ENCODE data around the gene SPINT4.
"Not testable (repeated sequence)": the region's sequence is repeated elsewhere in the genome, so short reads cannot be mapped to it uniquely, and the experiment has no call there.

SPINT4 gene

DNA sequence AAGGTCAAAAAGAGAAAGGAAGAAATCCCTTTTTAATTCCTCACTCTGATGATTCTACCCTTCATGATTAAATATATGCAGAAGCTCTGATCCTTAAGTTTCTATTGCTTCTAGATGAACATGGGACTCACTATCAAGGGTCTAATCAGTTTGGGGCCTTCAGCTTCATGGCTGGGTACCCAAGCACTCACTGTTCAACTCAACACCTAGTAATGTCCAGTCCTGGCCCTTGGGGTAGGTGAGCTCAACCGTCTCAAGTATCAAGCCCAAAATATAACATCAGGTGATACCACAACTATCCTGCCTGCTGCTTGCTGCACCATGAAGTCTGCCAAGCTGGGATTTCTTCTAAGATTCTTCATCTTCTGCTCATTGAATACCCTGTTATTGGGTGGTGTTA, at the start of gene SPINT4:
TSS of gene SPINT4 (plus strand) at position 301 of the 400 bp plus-strand sequence. CDS start at position 322, 21 bp downstream.
- H3K27ac Mint-ChIP-seq: no peak within 1 kb of the TSS
- H3K36me3 Mint-ChIP-seq (ENCODE audit: low read depth): no peaks in the 10 kb centered on the region

DNA sequence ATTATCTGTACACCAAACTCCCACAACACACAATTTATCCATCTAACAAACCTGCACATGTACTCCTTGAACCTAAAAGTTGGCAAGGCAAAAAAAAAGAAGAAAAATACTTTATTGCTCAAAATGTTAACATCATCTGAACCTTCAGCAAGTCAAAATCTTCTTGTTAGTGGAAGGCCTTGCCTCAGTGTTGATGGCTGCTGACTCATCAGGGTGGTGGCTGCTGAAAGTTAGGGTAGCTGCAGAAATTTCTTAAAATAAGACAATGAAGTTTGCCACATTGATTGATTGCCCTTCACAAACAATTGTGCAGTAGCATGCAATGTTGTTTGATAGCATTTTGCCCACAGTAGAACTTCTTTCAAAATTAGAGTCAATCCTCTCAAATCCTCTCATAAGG, 49.4 kb upstream of the SPINT4 start:
- no peaks in the 10 kb centered on the region for H3K4me1 Mint-ChIP-seq (ENCODE audit: low read depth)
- H3K27me3 Mint-ChIP-seq: peaks cover 44% of the 10 kb centered on the region
- no peak overlapping the region for H3K4me3 Mint-ChIP-seq
- DNase-seq: no peak
- no peaks in the 10 kb centered on the region for H3K36me3 Mint-ChIP-seq (ENCODE audit: low read depth)
- peaks cover 16% of the 10 kb centered on the region for H3K9me3 Mint-ChIP-seq
- no peak overlapping the region for H3K27ac Mint-ChIP-seq

More for the DNA sequence above, at the start of gene SPINT4:
- H3K27me3 Mint-ChIP-seq: peaks cover 74% of the 10 kb centered on the region
- peaks cover 3% of the 10 kb centered on the region for H3K4me1 Mint-ChIP-seq (ENCODE audit: low read depth)
- DNase-seq: no peak
- H3K4me3 Mint-ChIP-seq: no peak within 1 kb of the TSS
- peaks cover 3% of the 10 kb centered on the region for H3K9me3 Mint-ChIP-seq

DNA sequence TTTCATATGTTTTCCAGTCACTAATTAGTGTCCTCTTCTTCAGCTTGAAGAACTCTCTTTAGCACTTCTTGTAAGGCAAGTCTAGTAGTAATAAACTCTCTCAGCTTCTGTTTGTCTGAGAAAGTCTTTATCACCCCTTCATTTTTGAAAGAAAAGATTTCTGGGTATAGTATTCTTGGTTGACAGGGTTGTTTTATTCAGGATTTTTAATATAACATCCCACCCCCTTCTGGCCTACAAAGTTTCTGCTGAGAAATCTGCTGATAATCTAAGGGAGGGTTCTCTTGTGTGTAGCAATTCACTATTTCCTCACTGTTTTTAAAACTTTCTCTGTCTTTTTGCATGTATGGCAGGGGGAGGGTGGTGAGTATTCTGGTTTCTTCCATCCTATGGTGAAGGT, 42.5 kb upstream of the SPINT4 start:
- H3K36me3 Mint-ChIP-seq (ENCODE audit: low read depth): no peaks in the 10 kb centered on the region
- no peaks in the 10 kb centered on the region for H3K4me1 Mint-ChIP-seq (ENCODE audit: low read depth)
- no peak for DNase-seq
- peaks cover 24% of the 10 kb centered on the region for H3K27me3 Mint-ChIP-seq
- no peak overlapping the region for H3K27ac Mint-ChIP-seq
- no peak overlapping the region for H3K4me3 Mint-ChIP-seq
- peaks cover 27% of the 10 kb centered on the region for H3K9me3 Mint-ChIP-seq

DNA sequence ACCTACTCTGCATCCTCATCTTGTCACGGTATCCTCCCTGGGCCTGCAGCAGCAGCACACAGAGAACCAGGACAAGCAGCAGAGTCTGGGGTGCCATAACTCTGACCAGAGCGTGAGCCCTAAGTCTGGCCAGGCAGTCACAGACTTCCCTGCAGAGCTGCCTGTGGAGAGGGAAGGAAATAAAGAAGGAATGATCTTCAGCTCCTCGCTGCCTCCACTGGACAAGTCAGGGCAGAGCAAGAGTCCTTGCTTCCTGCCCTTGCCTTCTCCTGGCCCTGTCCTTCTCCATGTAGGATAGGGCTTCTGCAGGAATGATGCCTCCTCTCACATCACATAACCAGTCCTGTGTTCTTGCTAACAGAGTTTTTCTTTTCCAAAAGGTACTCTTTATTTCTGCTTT, 36.3 kb upstream of the SPINT4 start:
- Mint-ChIP-seq H3K4me1 (ENCODE audit: low read depth) (no peaks in the 10 kb centered on the region), H3K4me3 (no peak overlapping the region), H3K27ac (no peak overlapping the region), H3K9me3 (peaks cover 1% of the 10 kb centered on the region), H3K27me3 (peaks cover 29% of the 10 kb centered on the region), H3K36me3 (ENCODE audit: low read depth) (no peaks in the 10 kb centered on the region)
- no peak for DNase-seq

DNA sequence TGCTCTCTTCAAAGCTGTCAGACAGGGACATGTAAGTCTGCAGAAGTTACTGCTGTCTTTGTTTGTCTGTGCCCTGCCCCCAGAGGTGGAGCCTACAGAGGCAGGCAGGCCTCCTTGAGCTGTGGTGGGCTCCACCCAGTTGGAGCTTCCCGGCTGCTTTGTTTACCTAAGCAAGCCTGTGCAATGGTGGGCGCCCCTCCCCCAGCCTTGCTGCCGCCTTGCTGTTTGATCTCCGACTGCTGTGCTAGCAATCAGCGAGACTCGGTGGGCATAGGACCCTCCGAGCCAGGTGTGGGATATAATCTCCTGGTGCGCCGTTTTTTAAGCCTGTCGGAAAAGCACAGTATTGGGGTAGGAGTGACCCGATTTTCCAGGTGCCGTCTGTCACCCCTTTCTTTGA, 28.8 kb upstream of the SPINT4 start:
- not testable (repeated sequence) for DNase-seq; H3K36me3 Mint-ChIP-seq (ENCODE audit: low read depth); H3K4me1 Mint-ChIP-seq (ENCODE audit: low read depth); H3K27ac Mint-ChIP-seq; H3K9me3 Mint-ChIP-seq; H3K4me3 Mint-ChIP-seq
- H3K27me3 Mint-ChIP-seq: peaks cover 42% of the 10 kb centered on the region

DNA sequence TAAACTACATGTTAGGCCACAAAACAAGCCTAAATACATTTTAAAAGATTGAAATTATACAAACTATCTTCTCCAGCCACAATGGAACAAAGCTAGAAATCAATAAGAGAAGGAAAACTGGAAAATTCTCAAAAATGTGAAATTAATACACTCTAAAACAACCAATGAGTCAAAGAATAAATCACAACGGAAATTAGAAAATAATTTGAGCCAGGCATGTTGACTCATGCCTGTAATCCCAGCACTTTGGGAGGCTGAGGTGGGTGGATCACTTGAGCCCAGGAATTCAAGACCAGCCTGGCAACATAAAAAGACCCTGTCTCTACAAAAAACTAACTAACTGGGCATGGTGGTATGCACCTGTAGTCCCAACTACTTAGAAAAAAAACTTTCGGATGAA, 26.7 kb upstream of the SPINT4 start:
- no peaks in the 10 kb centered on the region for H3K4me1 Mint-ChIP-seq (ENCODE audit: low read depth)
- H3K9me3 Mint-ChIP-seq: no peaks in the 10 kb centered on the region
- no peak overlapping the region for H3K4me3 Mint-ChIP-seq
- H3K27ac Mint-ChIP-seq: no peak overlapping the region
- no peak for DNase-seq
- peaks cover 42% of the 10 kb centered on the region for H3K27me3 Mint-ChIP-seq
- no peaks in the 10 kb centered on the region for H3K36me3 Mint-ChIP-seq (ENCODE audit: low read depth)

DNA sequence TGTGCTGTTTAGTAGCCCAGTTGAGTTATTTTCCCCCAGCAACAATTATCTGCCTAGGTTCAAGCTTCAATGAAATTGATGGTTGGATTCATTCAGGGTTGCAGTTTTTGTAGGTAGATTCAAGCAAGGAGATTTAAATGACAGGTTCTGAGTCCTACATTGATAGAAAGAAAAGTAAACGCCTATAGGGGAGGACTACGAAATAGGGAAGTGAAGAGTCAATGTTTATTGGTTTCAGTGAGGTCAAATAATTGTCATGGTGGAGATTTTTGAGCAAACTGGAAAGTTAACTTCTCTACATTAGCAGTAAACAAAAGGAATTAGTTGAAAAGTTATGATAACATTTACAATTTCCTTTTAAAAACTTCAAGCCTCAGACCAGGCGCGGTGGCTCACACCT, 21.0 kb upstream of the SPINT4 start:
- no peaks in the 10 kb centered on the region for H3K4me1 Mint-ChIP-seq (ENCODE audit: low read depth)
- H3K36me3 Mint-ChIP-seq (ENCODE audit: low read depth): no peaks in the 10 kb centered on the region
- no peak overlapping the region for H3K27ac Mint-ChIP-seq
- H3K9me3 Mint-ChIP-seq: no peaks in the 10 kb centered on the region
- no peak for DNase-seq
- peaks cover 35% of the 10 kb centered on the region for H3K27me3 Mint-ChIP-seq
- no peak overlapping the region for H3K4me3 Mint-ChIP-seq

DNA sequence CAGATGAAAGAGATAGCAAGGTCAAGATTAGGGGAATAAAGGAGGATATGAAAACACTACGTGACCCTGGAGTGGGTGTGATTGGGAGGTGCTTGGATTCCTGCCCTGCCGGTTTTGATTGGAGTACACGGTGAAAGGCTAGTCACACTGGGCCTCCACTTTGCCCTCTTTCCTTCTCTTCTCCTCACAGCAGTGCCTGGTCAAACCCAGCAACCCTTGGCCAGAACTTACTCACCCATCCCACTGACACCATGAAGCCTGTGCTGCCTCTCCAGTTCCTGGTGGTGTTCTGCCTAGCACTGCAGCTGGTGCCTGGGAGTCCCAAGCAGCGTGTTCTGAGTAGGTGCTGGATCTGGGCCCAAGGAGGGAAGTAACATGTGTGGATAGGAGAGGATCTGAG, 20.3 kb upstream of the SPINT4 start, which contains the start of gene WFDC13:
TSS of gene WFDC13 (plus strand) at position 166 of the 400 bp plus-strand sequence. CDS start at position 252, 86 bp downstream.
- Mint-ChIP-seq H3K36me3 (ENCODE audit: low read depth) (no peaks in the 10 kb centered on the region), H3K27me3 (peaks cover 37% of the 10 kb centered on the region), H3K9me3 (no peaks in the 10 kb centered on the region), H3K4me3 (no peak within 1 kb of the TSS), H3K27ac (no peak within 1 kb of the TSS), H3K4me1 (ENCODE audit: low read depth) (no peaks in the 10 kb centered on the region)
- no peak for DNase-seq

DNA sequence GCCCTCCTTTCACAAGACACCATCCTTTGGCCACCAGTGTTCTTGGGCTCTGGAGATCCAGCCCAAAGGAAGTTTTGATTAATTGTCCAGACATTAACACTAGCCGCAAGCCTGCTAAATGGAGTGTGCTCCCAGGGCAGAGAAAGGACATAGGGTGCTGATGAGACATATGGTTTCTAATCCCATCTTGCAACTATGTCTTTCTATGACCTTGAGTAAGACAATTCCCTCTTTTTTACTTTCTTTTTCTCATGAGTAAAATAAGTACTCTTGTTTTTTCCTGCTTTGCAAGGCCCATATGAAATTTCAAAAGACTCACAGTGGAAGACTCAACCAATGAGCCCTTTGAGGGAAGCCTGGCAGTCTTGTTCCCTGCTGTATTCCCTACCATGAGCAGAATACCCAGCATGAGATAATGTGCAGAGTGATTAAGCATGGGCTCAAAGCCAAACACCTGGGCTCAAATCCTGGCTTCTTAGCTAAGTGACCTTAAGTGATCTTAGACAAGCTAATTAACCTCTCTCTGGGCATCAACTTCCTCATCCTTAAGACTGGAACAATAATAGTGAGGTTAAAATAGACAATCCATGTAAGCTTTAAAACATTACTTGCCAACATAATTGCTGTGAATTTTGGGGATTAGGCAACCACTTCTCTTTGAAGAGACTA, 17.0 kb upstream of the SPINT4 start, which contains the start of gene WFDC10B:
TSS of gene WFDC10B (minus strand) at position 51 of the 669 bp plus-strand sequence. CDS start 19,027 bp downstream, outside the sequence.
- no peaks in the 10 kb centered on the region for H3K4me1 Mint-ChIP-seq (ENCODE audit: low read depth)
- H3K36me3 Mint-ChIP-seq (ENCODE audit: low read depth): no peaks in the 10 kb centered on the region
- H3K27me3 Mint-ChIP-seq: peaks cover 52% of the 10 kb centered on the region
- no peaks in the 10 kb centered on the region for H3K9me3 Mint-ChIP-seq
- H3K4me3 Mint-ChIP-seq: no peak within 1 kb of the TSS
- no peak within 1 kb of the TSS for H3K27ac Mint-ChIP-seq
- DNase-seq: no peak

DNA sequence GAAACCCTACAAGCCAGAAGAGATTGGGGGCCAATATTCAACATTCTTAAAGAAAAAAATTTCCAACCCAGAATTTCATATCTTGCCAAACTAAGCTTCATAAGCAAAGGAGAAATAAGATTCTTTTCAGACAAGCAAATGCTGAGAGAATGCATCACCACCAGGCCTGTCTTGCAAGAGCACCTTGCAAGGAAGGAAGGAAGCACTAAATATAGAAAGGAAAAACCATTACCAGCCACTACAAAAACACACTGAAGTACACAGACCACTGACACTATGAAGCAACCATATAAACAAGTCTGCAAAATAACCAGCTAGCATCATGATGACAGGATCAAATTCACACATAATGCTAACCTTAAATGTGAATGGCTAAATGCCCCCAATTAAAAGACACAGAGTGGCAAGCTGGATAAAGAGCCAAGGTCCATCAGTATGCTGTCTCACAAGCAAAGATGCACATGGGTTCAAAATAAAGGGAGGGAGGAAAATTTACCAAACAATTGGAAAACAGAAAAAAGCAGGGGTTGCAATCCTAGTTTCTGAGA, 5.9 kb upstream of the SPINT4 start:
- H3K4me1 Mint-ChIP-seq (ENCODE audit: low read depth); H3K4me3 Mint-ChIP-seq; H3K27ac Mint-ChIP-seq; H3K9me3 Mint-ChIP-seq; DNase-seq; H3K36me3 Mint-ChIP-seq (ENCODE audit: low read depth): not testable (repeated sequence)
- H3K27me3 Mint-ChIP-seq: peaks cover 62% of the 10 kb centered on the region

DNA sequence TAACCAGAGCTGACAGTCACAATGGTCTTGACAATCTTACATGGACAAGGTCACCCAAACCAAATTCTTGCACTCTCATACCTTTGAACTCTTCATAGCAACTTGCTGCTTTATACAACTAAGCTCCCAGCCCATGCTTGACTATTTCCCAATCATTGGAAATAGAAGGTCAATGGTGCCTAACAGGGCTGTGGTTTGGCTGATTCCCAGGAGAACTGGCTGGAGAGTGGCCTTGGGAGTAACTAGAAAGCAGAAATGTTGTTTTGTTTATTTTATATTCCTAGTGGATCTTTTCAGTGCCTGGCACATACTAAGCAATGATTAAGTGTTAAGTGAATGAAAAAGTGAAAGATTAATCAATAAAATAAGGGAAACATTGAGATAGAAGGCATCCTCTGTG, 3.0 kb downstream of the SPINT4 start:
- Mint-ChIP-seq H3K36me3 (ENCODE audit: low read depth) (no peaks in the 10 kb centered on the region), H3K4me3 (no peak overlapping the region), H3K9me3 (no peaks in the 10 kb centered on the region), H3K27me3 (peaks cover 68% of the 10 kb centered on the region), H3K4me1 (ENCODE audit: low read depth) (peaks cover 7% of the 10 kb centered on the region), H3K27ac (no peak overlapping the region)
- no peak for DNase-seq

DNA sequence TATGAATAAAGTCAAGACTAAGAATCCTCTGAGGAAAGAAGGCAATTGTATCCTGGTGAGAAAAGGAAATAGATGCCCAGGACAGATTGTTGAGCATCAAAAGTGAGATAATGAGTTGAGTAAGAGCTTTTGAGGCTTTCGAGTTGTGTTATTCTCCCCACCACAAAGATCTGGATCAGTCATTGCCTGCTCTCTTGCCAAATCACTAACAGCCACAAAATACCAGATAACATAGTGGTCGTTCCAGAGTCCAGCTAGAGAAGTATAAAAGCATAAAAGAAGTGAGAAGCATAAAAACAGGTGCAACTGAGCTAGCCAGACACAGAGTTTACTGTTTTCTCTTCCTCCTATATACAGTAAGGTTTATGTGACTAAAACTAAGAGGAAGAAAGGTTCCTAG, 4.9 kb downstream of the SPINT4 start:
- H3K4me3 Mint-ChIP-seq: no peak overlapping the region
- peaks cover 10% of the 10 kb centered on the region for H3K9me3 Mint-ChIP-seq
- peaks cover 7% of the 10 kb centered on the region for H3K4me1 Mint-ChIP-seq (ENCODE audit: low read depth)
- no peak overlapping the region for H3K27ac Mint-ChIP-seq
- no peaks in the 10 kb centered on the region for H3K36me3 Mint-ChIP-seq (ENCODE audit: low read depth)
- no peak for DNase-seq
- H3K27me3 Mint-ChIP-seq: peaks cover 74% of the 10 kb centered on the region

DNA sequence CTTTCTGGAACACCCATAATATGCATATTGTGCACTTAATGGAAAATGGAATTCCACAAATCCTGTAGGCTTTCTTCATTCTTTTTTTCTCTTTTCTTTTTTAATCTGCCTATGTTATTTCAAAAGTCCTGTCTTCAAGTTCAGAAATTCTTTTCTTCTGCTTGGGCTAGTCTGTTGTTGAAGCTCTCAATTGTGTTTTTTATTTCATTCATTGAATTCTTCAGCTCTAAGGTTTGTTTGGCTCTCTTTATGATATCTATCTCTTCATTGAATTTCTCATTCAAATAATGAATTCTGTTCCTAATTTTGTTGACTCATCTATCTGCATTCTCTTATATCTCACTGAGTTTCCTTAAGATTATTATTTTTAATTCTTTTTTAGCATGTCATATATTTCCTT, 10.1 kb downstream of the SPINT4 start:
- Mint-ChIP-seq H3K27me3 (peaks cover 69% of the 10 kb centered on the region), H3K4me3 (no peak overlapping the region), H3K36me3 (ENCODE audit: low read depth) (no peaks in the 10 kb centered on the region), H3K27ac (no peak overlapping the region), H3K9me3 (peaks cover 23% of the 10 kb centered on the region), H3K4me1 (ENCODE audit: low read depth) (peaks cover 2% of the 10 kb centered on the region)
- DNase-seq: no peak

DNA sequence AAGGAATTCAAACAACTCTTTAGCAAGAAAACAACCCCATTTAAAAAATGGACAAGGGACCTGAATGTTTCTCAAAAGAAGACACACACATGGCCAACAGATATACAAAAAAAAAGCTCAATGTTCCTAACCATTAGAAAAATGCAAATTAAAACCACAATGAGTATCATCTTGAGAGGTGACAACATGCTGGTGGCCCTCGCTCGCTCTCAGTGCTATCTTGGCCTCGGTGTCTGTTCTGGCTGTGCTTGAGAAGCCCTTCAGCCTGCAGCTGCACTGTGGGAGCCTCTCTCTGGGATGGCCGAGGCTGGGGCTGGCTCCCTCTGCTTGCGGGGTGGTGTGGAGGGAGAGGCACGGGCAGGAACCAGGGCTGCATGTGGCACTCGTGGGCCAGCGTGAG, 13.4 kb downstream of the SPINT4 start:
- no peaks in the 10 kb centered on the region for H3K36me3 Mint-ChIP-seq (ENCODE audit: low read depth)
- no peak overlapping the region for H3K27ac Mint-ChIP-seq
- DNase-seq: no peak
- H3K9me3 Mint-ChIP-seq: peaks cover 23% of the 10 kb centered on the region
- H3K4me3 Mint-ChIP-seq: no peak overlapping the region
- peaks cover 64% of the 10 kb centered on the region for H3K27me3 Mint-ChIP-seq
- no peaks in the 10 kb centered on the region for H3K4me1 Mint-ChIP-seq (ENCODE audit: low read depth)

DNA sequence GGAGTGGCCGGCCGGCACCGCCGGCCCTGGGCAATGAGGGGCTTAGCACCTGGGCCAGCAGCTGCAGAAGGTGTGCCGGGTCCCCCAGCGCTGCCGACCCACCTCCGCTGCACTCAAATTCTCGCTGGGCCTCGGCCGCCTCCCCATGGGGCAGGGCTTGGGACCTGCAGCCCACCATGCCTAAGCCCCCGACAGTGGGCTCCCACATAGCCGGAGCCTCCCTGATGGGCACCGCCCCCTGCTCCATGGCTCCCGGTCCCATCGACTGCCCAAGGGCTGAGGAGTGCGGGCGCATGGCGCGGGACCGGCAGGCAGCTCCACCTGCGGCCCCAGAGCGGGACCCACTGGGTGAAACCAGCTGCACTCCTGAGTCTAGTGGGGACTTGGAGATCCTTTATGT, 13.8 kb downstream of the SPINT4 start:
- DNase-seq: no peak
- H3K4me1 Mint-ChIP-seq (ENCODE audit: low read depth): no peaks in the 10 kb centered on the region
- H3K9me3 Mint-ChIP-seq: peaks cover 21% of the 10 kb centered on the region
- H3K36me3 Mint-ChIP-seq (ENCODE audit: low read depth): no peaks in the 10 kb centered on the region
- H3K27ac Mint-ChIP-seq: no peak overlapping the region
- peaks cover 61% of the 10 kb centered on the region for H3K27me3 Mint-ChIP-seq
- no peak overlapping the region for H3K4me3 Mint-ChIP-seq
